ENCODE results near the gene NECAB3. TPM values are rescaled to one million over a fixed set of nuclear protein-coding genes. Genes with fewer than 3 reads are reported as not detected.

NECAB3 gene
- total and polyA plus RNA-seq, 2 of the 13 experiments (the other 11 are each of a cell fraction or from before 2014, with no cell fraction given), result 61.5 to 65.5 TPM

DNA sequence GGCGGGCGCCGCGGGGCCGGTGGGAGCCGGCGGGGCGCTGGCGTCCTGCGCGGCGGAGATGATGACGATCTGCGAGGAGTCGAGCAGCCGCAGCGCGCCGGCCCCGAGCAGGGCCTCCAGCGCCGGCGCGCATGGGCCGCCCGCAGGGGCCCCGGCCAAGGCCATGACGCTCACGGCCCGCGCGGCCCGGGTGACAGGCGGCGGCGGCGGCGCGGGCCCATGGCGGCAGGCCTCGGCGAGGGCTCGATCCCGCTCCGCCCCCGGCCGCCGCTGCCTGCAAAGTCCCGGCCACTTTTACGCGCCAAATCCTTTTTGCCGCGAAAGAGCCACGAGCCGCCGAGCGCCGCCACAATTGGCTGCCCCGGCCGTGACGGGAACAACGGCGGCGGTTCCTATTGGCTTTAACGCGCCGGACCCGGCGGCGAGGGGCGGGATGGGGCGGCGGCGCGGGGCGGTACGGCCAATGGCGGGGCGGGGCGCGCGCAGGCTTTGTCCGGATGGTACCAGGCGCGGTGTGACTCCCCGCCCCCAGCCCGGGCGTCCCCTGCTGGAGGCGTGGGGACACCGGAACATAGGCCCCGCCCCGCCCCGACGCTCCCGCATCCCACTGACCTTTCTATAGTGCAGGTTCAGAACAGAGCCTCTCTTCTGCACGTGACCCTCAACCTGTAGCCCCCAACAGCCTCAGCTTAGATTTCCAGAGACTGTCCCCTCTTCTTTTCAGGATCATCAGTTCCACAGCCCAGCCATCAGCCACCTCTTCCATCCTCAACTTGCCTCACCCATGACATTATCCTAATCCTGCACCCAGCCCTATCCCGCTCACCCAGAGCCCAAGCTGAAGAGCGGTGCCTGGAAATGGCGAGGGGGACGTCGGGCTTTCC, 12.1 kb upstream of the NECAB3 start, which contains the start of gene E2F1 (continued):
- TF ChIP-seq BHLHE40 (IDR thresholded peaks at IDR 0.05; ENCODE audit: low read length) (peak; percentile 72; the same call in 1 of the 2 replicates), BRD4 (CRISPR knock-in tag; IDR thresholded peaks at IDR 0.05) (no peak), TAF15 (IDR thresholded peaks at IDR 0.05; ENCODE audit: low read depth, low read length, poor library complexity, severe bottlenecking) (no peak), ZMYM3 (CRISPR knock-in tag; IDR thresholded peaks at IDR 0.05) (peak; percentile 35), ZNF737 (CRISPR knock-in tag; IDR thresholded peaks at IDR 0.05; ENCODE audit: borderline replicate concordance) (no peak), CBX2 (IDR thresholded peaks at IDR 0.05; ENCODE audit: low read depth, low read length) (no peak), CBX2 (CRISPR knock-in tag; IDR thresholded peaks at IDR 0.05; ENCODE audit: low read depth) (no peak), ZSCAN20 (CRISPR knock-in tag; IDR thresholded peaks at IDR 0.05; ENCODE audit: borderline replicate concordance) (peak; percentile 82; the same call in 1 of the 2 replicates), MED1 (CRISPR knock-in tag; IDR thresholded peaks at IDR 0.05) (0 out of 2 replicates have a peak, but pooled peaks have one; percentile 38), ZNF766 (CRISPR knock-in tag; IDR thresholded peaks at IDR 0.05; ENCODE audit: borderline replicate concordance) (peak; percentile 83), ZNF124 (CRISPR knock-in tag; IDR thresholded peaks at IDR 0.05) (peak; percentile 90), ZNF331 (CRISPR knock-in tag; IDR thresholded peaks at IDR 0.05) (peak; percentile 72; the same call in 1 of the 2 replicates), ZFP36L1 (CRISPR knock-in tag; IDR thresholded peaks at IDR 0.05) (peak; percentile 99), RAD21 (CRISPR knock-in tag; IDR thresholded peaks at IDR 0.05) (peak; percentile 5), CHD4 (IDR thresholded peaks at IDR 0.05; ENCODE audit: borderline replicate concordance, low read length) (no peak), TCF12 (IDR thresholded peaks at IDR 0.05) (no peak), TCF12 (CRISPR knock-in tag; IDR thresholded peaks at IDR 0.05) (peak; percentile 23; the same call in 1 of the 2 replicates), YEATS4 (CRISPR knock-in tag; IDR thresholded peaks at IDR 0.05; ENCODE audit: borderline replicate concordance) (peak; percentile 62), ZNF567 (CRISPR knock-in tag; IDR thresholded peaks at IDR 0.05; ENCODE audit: borderline replicate concordance) (peak; percentile 60; the same call in 1 of the 2 replicates), MYNN (CRISPR knock-in tag; IDR thresholded peaks at IDR 0.05; ENCODE audit: low read depth) (peak; percentile 80; the same call in 1 of the 2 replicates), KLF6 (CRISPR knock-in tag; IDR thresholded peaks at IDR 0.05) (peak; percentile 80; the same call in 1 of the 2 replicates), CEBPB (IDR thresholded peaks at IDR 0.05; ENCODE audit: borderline replicate concordance, low read depth, low read length) (no peak)
- TF ChIP-seq, protein P1, sequence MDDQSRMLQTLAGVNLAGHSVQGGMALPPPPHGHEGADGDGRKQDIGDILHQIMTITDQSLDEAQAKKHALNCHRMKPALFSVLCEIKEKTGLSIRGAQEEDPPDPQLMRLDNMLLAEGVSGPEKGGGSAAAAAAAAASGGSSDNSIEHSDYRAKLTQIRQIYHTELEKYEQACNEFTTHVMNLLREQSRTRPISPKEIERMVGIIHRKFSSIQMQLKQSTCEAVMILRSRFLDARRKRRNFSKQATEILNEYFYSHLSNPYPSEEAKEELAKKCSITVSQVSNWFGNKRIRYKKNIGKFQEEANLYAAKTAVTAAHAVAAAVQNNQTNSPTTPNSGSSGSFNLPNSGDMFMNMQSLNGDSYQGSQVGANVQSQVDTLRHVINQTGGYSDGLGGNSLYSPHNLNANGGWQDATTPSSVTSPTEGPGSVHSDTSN (CRISPR knock-in tag; IDR thresholded peaks at IDR 0.05; ENCODE audit: borderline replicate concordance), result no peak; the same call in 1 of the 2 replicates
- TF ChIP-seq, protein P2, sequence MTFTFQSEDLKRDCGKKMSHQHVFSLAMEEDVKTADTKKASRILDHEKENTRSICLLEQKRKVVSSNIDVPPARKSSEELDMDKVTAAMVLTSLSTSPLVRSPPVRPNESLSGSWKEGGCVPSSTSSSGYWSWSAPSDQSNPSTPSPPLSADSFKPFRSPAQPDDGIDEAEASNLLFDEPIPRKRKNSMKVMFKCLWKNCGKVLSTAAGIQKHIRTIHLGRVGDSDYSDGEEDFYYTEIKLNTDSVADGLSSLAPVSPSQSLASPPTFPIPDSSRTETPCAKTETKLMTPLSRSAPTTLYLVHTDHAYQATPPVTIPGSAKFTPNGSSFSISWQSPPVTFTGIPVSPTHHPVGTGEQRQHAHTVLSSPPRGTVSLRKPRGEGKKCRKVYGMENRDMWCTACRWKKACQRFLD (CRISPR knock-in tag; IDR thresholded peaks at IDR 0.05; ENCODE audit: borderline replicate concordance), result peak; percentile 79; the same call in 1 of the 2 replicates
- TF ChIP-seq, protein P3, sequence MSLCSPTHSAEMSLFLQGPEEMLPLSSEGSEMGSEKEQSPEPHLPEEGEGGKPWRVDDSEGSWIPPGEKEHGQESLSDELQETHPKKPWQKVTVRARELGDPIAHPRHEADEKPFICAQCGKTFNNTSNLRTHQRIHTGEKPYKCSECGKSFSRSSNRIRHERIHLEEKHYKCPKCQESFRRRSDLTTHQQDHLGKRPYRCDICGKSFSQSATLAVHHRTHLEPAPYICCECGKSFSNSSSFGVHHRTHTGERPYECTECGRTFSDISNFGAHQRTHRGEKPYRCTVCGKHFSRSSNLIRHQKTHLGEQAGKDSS (CRISPR knock-in tag; IDR thresholded peaks at IDR 0.05; ENCODE audit: borderline replicate concordance, low read depth), result no peak
- TF ChIP-seq, protein P4, sequence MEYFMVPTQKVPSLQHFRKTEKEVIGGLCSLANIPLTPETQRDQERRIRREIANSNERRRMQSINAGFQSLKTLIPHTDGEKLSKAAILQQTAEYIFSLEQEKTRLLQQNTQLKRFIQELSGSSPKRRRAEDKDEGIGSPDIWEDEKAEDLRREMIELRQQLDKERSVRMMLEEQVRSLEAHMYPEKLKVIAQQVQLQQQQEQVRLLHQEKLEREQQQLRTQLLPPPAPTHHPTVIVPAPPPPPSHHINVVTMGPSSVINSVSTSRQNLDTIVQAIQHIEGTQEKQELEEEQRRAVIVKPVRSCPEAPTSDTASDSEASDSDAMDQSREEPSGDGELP (IDR thresholded peaks at IDR 0.05; ENCODE audit: borderline replicate concordance, low read depth), result no peak
